SK-N-MC (cell line): ENCODE data around the gene GRK4.

Experiments used
- EZH2 ChIP-seq: fragments of 200-600 bp; sonication (generic); IDR thresholded peaks from one replicate; pipeline ENCODE4 v1.6.1; 2017; ENCODE audit warnings: antibody characterized with exemption
- FOXP2 ChIP-seq: optimal IDR thresholded peaks from 2 replicates; pipeline ENCODE3; 2011; ENCODE audit warnings: mild to moderate bottlenecking, moderate library complexity; ENCODE audit not compliant: insufficient read depth; ENCODE audit errors: extremely low read length, control extremely low read depth
- POLR2AphosphoS5 ChIP-seq: IDR thresholded peaks from 2 replicates; pipeline ENCODE4 v1.6.1; 2012; ENCODE audit warnings: mild to moderate bottlenecking, low read depth, low read length, borderline replicate concordance

GRCh38 chr4:2996415-2996814, 33.0 kb downstream of the GRK4 start:
- TF ChIP-seq EZH2 (no peak), POLR2AphosphoS5 (no peak), FOXP2 (no peak)
